RCC 7860 (cell line): ENCODE data around the gene GALNT18.
A peak's percentile ranks its signal among the peaks of the same experiment; 100 is the strongest.
"Not testable (repeated sequence)": the region's sequence is repeated elsewhere in the genome, so short reads cannot be mapped to it uniquely, and the experiment has no call there.

Experiments
- DNase-seq: peaks from one replicate; pipeline ENCODE4 v3.0.0-alpha.2; 2015; ENCODE audit warnings: low spot score
- FAIRE-seq: peaks from 2 replicates; lab custom pipeline; 2012; peaks lifted over from hg19 to GRCh38; lab: Jason Lieb, UNC

Gene GALNT18

GRCh38 chr11:11370255-11370961 is 251.4 kb downstream of the GALNT18 start:
- no peak for DNase-seq
- no peak for FAIRE-seq

DNA sequence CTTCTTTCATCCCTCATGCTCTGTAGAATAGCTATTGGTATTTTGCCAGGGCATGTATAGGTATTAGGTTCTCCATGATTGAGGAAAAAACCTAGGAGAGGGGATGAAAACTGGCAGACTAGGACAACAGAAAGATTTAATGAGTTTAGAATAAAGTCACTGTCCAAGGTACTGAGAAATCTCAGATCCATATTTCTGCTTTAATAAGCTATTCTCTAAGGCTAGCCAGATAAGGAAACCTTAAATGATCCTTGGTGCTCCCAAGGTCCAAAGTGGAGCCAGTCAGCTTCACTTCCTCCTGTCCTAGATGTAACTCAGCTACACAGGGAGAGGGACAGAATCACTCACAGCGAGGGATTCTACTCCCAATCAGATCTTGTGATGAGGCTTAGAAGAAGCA is 255.0 kb downstream of the GALNT18 start:
- DNase-seq: no peak
- FAIRE-seq: no peak

- FAIRE-seq: no peak
Measured at GRCh38 chr11:11363674-11364073, 258.1 kb downstream of the GALNT18 start.

DNA sequence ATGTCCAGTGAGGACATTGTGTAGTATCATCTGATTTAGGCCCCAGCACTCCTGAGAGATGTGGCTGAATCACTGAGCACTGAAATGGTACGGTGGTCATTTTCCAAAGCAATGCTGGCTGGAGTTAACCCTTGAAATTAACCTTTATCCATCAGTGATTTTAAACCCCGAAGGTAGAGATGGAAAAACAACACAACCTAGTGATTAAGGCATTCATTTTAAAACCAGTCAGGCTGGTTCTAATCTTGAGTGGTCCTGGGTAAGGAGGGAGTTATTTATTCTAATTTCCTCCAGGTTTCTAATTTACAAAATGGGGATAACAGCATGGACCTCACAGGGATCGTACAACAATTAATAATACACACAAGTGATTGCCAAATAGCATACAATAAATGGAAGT is 262.2 kb downstream of the GALNT18 start:
- no peak for DNase-seq

More at GRCh38 chr11:11363674-11364073, 258.1 kb downstream of the GALNT18 start:
- DNase-seq: no peak

GRCh38 chr11:11356842-11357241 is 265.0 kb downstream of the GALNT18 start:
- no peak for DNase-seq

More for the DNA sequence above, 262.2 kb downstream of the GALNT18 start:
- FAIRE-seq: no peak

DNA sequence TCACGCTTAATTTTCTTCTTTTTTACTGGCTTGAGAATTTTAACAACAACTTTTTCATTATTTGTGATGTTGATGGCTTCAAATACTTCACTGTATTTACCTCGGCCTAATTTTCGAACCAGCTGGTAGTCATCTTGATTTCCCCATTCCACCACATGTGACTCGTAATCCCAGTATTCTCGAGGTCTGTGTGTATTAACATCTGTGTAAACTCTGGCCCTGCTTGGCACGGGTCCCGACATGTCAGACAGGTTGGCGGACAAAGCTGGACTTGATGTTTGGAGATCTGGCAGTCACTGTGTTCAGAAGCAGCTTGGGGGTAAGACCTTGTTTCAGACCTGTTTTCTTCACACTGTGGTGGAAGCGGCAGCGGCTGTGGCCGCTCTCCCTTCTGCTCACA is 268.9 kb downstream of the GALNT18 start, which contains the start of gene CSNK2A3:
Gene CSNK2A3 (minus strand): TSS at position 373 of the 400 bp plus-strand sequence. CDS start 131 bp downstream, at position 242.
- not testable (repeated sequence) for FAIRE-seq, DNase-seq

More at GRCh38 chr11:11356842-11357241, 265.0 kb downstream of the GALNT18 start:
- no peak for FAIRE-seq

GRCh38 chr11:11351851-11352250 is 270.0 kb downstream of the GALNT18 start:
- not testable (repeated sequence) for FAIRE-seq, DNase-seq

GRCh38 chr11:11351042-11351586 is 270.7 kb downstream of the GALNT18 start:
- FAIRE-seq (no peak), DNase-seq (no peak)

DNA sequence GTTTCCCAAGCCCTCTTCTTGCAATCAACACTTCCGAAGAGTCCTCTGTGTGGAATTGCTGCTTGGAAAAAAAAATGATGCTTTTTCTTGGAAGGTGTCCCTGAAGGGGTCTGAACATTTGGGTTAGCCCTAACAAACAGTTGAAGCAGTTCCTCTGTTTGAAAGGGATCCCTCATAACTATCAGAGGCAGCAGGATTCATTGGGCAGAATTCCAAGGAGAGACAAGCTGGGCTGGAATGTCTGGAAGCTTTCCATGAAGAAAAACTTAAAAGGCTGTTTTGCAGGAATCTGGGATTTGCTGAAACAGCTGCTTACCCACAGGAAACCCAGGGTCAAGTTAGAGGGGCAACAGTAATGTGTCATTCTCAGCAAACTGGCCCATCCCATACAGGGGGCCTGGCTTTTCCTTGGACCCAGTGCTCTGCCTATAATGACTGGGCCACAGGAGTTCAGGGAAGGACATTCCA is 271.9 kb downstream of the GALNT18 start:
- peak; percentile 26 for DNase-seq
- FAIRE-seq: no peak

GRCh38 chr11:11349106-11349825 is 272.5 kb downstream of the GALNT18 start:
- FAIRE-seq: no peak
- DNase-seq: no peak

DNA sequence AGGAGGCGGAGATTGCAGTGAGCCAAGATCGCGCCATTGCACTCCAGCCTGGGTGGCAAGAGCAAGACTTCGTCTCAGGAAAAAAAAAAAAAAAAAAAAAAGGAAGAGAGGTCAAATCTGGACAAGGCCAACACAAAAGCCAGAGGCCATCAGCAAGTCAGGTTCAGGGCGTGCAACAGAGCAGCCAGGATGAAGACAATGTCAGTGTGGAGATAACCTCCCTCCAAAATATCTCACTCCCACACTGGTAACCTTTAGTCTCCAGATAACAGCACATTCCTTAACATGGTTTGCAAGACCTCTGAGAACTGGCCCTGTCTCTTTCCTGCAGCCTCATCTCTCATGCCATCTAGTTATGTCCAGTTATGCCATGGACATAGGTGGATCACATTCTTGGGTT is 273.5 kb downstream of the GALNT18 start:
- DNase-seq (no peak), FAIRE-seq (no peak)

GRCh38 chr11:11347592-11347991 is 274.2 kb downstream of the GALNT18 start:
- FAIRE-seq: no peak
- no peak for DNase-seq

- FAIRE-seq (no peak), DNase-seq (no peak)
Measured at GRCh38 chr11:11346303-11346702, 275.5 kb downstream of the GALNT18 start.

- DNase-seq (no peak), FAIRE-seq (no peak)
Measured at GRCh38 chr11:11345099-11345498, 276.7 kb downstream of the GALNT18 start.

DNA sequence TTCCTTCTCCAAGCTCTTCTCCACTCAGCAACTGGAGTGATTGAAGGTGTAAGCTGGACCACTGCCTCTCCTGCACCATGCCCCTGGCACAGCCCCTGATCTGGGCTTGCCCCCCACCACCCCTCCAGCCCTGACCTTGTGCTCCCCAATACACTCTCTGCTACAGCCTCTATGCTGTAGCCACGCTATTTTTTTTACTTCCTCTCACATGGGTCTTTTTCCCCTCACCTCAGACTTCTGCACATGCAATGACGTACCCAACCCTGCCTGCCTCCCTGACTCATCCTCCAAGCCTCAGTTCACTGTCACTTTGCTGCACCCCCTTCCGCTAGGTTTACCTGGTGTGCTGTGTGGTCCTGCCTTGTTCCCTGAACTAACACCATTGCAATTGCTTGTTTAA is 277.8 kb downstream of the GALNT18 start:
- DNase-seq: no peak
- FAIRE-seq: no peak

GRCh38 chr11:11338304-11338703 is 283.5 kb downstream of the GALNT18 start:
- FAIRE-seq (no peak), DNase-seq (no peak)

DNA sequence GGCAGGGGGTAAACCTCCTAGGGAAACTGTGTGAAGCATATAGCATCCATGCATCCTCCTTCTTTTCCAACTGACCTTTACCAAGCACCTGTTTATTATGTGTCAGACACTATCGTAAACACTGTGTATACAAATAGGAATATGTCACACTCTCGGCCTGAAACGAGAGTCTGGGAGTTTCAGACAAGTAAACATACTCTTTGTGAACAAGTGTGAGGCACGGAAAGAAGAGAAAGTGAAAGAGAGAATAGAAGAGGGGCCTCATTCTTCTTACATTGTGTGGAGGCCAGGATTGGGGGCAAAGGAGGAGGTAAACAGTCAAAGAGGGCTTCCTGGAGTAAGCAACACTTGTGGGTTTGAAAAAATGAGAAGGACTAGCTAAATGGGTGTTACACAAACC is 285.1 kb downstream of the GALNT18 start:
- DNase-seq: no peak
- no peak for FAIRE-seq

DNA sequence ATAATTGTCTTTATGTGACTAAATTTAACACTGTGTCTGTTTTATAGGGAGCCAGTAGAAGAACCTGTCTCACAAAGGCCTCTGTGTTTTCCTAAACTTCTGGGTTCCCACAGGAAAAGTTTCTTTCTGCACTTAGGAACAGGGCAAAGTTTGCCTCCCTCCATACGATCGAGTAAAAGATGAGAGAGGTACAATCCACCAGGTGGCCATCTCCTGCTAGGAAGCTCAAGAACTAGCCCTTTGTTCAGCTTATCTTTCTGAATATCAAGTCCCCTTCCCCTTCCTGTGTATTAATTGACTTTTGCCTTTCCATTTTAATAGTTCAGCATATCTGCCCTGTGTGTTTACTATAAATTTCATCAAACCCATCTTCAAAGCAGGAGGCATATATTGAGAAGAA is 286.8 kb downstream of the GALNT18 start:
- no peak for DNase-seq
- FAIRE-seq: no peak

GRCh38 chr11:11334607-11335006 is 287.2 kb downstream of the GALNT18 start:
- no peak for FAIRE-seq
- DNase-seq: no peak

GRCh38 chr11:11332141-11332710 is 289.6 kb downstream of the GALNT18 start:
- DNase-seq (no peak), FAIRE-seq (no peak)

GRCh38 chr11:11329062-11329806 is 292.6 kb downstream of the GALNT18 start:
- FAIRE-seq: no peak
- DNase-seq: no peak
